DMS53 treated with DMSO at 0.1 percent for 48 hours (cell line): ENCODE results near the gene PRKCZ.

Experiments
- DNase-seq: peaks from one replicate; lab custom pipeline; 2025; ENCODE audit not compliant: unreplicated experiment; lab: John Stamatoyannopoulos, UW

Gene PRKCZ

DNA sequence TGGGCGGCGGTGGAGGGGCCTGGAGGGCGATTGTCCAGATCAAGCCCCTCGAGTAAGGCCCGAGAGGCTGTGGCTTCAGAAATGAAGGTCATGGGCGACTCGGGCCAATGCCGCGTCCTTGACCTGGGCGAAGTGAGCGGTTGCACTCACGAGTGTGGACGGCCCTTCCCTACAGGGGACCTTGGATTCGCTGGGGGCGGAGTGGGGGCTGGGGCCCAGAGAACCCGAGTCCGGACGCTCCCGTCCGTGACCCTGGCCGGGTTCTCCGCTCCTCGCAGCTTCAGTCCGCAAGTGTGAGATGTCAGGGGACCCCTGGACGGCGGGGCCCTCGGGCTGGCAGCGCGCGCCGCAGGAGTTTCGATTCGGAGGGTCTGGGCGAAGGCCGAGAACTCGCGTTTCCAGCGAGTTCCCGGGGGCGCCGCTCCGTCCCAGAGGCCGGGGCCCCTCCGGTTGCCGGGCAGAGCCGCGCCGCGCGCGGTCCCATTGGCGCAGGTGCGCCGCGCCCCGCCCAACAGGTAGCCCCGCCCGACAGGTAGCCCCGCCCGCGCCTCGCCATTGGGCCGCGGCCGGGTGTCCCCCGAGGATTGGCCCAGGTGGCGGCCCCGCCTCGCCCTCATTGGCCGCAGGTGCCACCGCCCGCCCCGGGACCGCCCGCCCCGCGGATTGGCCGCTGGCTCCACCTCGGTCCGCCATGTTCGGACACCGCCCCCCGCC lies at the start of gene PRKCZ:
Gene PRKCZ, plus strand, starts transcription at position 694 of the 714 bp plus-strand sequence. CDS start 220 bp downstream, outside the sequence.
- peak; percentile 87 for DNase-seq

DNA sequence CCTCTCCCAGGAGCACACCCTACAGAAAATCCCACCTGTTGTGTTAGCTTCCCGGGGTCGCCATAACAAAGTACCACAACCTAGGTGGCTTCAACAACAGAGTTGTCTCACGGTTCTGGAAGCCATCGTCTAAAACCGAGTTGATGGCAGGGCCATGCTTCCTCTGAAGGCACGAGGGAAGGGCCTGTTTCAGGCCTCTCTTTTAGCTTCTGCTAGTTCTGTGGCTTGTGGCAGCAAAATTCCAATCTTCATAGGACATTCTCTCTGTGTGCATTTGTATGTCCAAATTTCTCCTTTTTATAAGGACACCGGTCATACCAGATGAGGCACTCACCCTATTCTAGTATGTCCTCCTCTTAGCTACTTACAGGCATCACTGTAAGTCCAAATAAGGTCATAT lies 49.8 kb upstream of the PRKCZ start:
- DNase-seq = no peak

DNA sequence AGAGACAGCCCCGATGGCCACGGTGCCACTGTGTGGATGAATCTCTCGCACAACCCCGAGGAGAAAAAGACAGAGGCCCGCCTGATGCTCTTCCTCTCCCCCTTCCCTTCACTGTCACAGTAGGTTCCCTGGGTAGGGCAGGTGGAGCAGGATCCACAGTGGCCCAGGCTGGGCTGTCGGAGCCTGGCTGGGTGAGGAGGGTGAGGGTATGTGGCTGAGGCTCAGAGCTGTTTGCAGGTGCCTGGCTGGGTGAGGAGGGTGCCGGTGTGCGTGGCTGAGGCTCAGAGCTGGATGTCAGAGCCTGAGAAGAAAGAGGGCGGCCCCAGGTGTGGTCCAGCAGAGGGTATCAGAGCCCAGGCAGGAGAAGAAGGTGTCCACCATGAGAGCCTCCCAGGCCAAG lies 49.4 kb upstream of the PRKCZ start:
- no peak for DNase-seq

DNA sequence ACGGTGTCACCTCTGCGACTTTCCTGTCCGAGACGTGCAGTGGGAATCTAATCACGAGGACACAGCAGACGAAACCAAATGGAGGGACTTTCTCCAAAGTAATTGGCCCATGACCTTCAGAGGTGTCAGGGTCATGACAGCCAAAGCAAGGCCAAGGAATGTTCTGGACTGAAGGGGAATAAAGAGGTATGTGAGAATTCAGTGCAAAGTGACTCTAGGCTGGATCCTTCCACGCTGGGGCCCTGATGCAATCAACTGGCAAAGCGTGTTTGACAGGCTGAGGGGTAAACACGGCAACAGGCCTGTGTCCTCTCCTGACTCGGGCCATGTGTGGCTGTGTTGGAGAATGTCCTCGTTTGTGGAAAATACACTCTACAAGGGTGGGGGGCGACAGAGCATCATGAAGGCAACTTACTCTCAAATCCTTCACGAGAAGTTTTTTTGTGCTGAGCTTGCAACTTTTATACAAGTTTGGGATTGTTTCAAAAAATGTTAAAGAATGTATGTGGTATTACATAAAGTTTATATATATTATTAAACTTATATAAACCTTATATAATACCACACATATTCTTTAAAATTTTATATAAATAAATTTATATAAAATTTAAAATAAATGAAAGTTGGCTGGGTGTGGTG lies 48.3 kb upstream of the PRKCZ start:
- no peak for DNase-seq

DNA sequence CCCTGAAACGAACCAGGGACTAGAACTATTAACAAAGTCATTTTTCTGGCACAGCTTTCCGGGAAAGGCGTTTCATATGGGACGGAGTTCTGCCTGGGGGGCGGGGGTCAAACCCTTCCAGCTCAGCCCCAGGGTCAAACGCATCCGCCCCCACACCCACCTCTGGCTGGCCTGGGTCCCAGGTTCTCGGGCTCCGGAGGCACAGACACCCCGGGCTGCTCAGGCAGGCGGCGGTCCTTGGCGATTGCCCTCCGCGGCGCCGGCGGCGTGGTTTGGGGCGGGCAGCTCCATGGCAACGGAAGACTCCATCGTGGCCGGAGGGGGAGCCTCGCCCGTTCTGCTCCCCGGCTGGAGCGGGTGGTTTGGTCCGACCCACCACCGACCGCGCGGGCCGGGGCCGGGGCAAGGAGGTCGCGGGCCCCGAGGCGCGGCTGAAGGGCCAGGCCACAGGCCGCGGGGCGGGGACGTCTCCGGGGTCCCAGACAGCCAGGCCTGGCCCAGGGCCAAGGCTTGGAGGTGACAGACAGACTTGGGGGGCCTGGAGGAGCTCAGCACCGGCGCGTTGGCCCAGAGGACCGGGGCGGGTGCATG lies 46.6 kb upstream of the PRKCZ start, which contains the start of gene CFAP74:
Gene CFAP74, minus strand, starts transcription at position 246 of the 591 bp plus-strand sequence. CDS start 12,830 bp downstream, outside the sequence.
- DNase-seq = no peak

DNA sequence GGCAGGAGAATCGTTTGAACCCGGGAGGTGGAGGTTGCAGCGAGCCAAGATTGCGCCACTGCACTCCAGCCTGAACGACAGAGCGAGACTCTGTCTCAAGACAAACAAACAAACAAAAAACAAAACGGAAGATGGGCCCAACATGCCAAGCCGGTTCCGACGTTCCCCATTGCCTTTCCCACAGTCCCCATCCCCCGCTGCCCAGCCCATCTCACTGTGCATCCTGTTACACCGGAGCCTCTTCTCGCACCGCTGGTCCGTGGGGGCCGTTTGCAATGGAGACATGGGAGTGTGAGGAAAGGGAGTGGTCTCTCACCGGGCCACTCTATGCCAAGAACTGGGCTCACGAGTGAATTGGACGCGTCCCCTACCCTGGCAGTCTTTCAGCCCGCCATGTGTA lies 45.4 kb upstream of the PRKCZ start:
- DNase-seq = no peak

DNA sequence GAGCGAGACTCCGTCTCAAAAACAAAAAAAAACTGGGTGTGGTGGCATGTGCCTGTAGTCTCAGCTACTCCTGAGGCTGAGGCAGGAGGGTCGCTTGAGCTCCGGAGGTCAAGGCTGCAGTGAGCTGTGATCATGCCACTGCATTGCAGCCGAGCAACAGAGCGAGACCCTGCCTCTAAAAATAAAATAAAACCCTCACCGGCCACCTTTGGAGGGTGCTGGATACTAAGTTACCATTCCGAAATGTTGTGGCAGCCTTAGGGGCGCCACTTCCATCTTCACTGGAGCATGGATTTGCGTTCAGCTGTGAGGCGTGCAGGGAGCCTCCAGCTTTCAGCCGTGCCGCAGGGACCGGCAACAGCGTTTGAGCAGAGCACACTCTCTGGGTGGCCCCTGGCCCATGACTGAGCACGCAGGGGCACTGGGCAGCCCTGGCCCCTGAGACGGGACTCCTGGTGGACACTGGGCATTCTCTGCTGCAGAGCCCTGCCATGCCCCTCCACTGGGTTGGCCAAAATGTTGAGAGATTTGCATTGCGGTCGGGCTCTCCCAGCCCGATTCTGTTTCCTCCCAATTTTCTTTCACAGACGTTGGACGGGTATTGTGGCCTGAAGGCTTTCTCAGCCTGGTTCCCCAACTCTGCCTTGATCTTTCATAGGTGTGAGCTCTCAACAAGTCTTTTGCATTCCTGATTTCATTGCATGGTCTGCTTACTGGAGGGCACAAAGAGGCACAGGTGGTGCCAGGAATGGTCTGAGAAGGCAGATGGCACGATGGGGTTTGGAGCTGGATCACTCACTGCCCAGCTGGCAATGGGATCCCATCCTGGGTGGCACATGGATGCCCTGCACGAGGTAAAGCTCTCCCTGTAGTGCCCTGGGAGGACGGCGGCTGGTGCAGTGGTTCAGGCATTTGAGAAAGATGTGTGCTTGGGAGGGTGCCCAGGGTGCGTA lies 40.8 kb upstream of the PRKCZ start:
- DNase-seq = no peak

DNA sequence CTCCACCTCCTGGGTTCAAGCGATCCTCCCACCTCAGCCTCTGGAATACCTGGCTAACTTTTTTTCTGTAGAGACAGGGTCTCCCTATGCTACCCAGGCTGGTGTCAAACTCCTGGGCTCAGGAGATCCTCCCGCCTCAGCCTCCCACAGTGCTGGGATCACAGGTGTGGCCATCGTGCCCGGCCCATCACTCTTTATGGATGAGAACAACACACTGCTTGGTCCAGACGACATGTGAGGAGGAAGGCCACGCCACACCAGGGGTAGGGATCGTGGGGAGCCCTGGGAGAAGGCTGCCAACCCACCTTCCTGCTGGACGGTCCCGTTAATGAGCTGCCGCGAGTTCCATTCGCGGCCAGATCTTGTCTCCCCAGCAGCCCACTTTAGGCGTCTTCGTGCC lies 36.0 kb upstream of the PRKCZ start:
- no peak for DNase-seq

DNA sequence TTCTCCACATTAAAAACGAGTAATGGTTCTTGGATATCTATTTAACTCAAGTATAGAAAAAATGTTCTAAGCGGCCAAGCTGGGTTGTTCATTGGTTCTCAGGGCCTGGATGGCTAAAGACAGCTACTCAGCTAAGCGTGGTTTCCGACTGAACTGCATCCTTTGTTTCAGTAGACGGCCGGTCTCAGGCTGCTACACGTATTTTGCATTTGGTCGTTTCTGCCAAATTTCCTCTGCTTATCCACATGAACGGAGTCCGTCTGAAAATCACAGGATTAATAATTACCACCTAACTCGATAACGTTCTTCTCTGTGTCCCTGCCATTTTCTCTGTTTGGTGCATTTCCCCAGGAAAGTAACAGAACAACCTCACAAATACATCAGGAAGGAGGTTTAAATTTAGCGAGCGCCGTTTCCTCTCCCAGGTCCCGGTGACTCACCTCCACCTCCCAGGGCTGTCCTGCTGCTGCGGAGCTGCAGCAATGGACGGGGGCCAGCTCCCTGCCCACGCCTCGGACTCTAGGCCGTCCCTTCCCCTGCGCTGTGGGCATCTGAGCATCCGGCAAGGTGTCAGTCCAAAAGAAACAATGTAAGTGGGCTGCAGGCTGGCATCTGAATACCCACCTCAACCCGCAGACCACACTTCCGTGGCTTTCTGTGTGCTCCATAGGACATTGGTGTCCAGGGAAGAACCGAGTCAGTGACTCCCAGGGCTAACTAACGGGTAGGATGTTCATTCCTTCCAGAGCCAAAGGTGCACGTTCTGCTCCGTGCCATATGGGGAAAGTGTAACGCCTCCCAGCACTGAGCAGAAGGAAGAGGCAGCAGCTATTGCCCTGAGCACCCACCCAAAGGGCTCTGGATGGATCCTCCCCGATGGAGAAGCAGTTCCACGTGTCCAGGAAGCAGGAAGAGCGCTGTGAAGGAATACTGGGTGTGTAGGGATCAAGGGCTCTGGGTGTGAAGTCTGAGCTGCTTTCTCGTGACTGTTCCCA lies 35.2 kb upstream of the PRKCZ start:
- no peak for DNase-seq

DNA sequence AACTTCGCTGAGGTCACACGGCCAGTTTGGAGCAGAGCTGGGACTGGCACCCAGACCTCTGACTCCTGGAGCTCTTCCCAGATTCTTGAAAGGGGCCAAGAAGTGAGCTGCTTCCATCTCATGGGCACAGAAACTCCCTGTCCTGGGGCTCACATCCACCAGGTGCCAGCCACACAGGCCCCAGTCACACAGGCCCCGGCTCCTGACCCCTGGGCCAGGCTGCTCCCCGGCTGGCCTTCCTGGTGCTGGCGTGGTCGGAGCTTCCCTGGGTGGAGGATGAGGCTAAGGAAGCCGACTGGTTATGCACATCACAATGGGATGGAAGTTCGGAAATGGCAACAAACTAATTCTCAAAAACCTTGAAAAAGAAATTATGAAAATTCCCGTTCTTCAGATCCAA lies 34.1 kb upstream of the PRKCZ start:
- no peak for DNase-seq

DNA sequence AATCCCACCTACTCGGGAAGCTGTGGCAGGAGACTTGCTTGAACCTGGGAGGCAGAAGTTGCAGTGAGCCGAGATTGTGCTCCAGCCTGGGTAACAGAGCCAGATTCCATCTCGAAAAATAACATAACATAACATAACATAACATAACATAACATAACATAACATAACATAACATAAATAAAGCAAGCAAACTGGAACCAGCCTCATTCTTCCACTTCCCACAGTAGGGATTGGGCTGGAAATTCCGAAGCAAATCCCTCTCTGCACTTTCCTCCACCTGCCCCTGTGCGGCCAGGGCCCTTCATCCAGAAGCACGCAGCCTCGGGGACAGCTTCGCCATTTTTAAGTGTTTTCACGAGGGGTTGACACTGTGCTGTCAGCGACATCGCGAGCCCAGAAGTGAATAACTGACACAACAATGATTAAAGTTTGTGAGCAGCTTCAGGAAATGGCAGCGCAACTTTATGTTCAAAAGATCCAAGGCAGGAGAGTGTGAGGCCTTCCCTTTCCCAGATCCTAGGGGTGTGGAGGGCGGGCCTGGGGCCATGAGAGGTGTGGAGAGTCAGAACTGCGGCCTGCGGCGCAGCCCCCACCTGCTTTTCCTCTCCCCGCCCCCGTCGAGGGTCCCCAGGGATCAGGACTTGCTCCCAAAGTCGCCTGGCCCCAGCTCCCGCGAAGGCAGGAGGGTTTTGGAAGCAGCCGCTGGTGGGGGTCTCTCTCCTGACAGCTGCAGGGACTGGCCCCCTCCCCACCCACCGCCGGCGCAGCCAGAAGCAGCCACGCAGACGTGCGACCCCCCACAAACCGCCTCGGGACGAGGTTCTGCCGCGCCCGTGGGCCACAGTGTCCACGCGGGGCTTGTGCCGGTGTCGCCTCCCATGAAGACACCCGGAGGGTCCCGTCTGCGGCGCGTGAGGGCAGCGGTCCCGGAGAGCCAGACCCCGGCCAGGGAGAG lies 31.7 kb upstream of the PRKCZ start:
- DNase-seq = no peak

DNA sequence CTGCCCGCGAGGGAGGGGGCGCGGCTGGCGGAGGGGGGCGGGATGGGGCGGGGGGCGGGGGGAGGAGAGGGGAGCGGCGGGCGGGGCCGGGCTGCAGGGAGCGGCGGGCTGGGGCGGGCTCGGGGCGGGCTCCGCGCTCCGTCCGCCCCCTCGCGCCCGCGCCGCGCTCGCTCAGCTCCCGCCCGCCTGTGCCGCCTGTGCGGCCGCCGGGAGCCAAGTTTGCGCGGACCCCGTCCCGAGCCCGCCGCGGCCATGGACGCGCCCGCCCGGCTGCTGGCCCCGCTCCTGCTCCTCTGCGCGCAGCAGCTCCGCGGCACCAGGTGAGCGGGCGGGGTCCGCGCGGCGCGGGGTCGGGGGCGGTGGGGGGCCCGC lies 31.1 kb upstream of the PRKCZ start, which contains the start of gene GABRD:
Gene GABRD, plus strand, starts transcription at position 174 of the 372 bp plus-strand sequence. Its CDS starts 79 bp downstream, at position 253.
- no peak for DNase-seq

DNA sequence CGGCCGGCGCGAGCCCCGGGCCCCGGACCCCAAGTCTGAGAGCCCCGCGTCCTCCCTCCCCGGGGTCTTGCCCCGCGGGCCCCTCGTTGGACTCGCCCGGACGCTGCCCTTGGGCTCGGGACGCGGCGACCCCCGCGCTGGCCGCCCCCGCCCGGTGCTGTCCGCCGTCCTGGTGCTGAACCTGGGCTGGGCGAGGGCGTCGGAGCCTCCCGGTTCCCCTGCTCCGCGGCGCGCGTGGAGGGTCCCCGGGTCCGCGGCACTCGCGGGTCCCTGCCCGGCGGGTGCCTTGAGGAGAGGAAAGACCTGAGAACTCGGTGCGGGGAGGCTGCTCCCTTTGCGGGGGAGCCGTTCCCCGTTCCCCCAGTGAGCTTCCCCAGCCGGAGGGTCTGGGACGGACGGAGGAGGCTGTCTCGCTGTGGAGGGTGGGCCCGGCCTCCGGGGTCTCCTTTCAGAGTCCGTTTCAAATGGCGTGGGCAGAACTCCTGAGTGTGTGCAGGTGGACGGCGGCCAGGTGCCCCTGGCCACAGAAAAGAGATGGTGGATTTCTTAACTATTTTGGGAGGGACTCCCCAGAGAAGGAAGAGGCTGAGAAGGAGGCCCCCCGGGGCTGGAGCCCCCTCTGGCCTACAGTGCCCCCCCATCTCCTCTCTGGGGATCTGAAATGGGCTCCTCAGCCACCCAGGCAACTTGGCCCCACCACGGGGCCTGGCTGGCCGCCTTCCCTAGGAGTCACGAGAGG lies 30.5 kb upstream of the PRKCZ start:
- DNase-seq = no peak

DNA sequence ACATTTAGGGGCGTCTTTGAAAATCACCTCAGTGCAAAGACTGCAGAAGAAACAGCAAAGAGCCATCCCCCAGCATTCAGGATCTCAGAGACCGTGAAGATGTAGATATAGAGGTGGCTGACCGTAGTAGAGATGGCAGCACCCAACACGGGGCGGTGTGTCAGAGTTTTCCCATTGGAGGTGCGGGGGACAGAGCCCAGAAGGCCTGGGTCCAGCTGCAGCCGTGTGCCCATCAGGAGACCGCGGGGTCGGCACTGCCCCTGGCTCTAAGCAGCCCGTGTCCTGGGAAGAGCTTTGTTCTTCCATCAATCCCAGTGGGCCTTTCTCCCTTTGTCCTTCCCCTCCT lies 29.9 kb upstream of the PRKCZ start:
- no peak for DNase-seq

DNA sequence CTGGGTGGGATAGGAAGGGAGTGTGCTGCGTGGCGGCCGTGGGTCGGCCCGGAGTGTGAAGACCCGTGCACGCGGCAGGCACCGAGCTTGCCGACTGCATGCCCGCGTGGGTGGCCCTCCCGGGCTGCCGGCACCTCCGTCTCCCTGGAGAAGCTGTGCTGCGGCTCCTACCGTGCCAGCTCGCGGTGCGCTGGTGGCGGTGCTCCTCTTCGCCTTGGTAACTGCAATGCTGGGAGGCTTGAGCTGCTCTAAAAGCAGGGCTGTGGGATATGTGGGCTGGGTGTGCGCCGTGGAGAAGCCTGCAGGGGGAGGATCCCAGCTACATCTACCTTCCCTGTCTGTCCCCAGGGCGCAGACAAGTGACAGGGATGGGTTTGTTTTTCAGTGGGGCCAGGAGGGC lies 28.7 kb upstream of the PRKCZ start:
- DNase-seq = no peak

DNA sequence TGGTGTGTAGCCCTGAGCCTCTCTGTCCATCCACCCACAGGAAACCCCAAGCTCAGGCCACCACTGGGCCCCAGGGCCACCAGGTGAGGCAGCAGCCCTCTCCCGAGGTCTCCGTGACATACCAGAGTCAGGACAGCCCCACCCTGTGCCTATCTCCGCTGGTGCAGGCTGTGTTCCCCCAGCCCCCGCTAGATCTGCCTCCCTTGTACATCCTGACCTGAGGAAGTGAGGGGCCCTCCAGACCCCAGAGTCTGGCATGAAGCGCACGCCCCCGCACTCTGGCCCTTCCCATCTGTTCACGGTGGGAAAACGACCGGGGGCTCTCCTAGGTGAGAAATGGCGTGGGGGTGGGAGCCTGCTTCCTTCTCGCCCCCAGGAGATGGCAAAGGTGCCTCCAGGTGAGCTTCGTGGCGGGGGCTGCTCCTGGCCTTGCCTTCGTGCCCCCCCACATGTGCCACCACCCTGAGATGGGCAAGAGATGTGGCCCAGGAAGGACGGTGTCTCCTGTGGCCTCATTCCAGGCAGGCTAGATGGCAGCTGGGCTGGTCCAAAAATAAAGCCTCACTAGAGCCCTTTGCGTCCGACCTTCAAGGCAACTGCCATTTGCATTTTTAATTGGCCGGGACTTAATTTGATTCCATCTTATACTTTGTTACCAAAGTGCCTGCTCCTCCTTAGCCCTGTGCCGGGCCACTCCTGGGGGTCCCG lies 28.0 kb upstream of the PRKCZ start:
- no peak for DNase-seq

DNA sequence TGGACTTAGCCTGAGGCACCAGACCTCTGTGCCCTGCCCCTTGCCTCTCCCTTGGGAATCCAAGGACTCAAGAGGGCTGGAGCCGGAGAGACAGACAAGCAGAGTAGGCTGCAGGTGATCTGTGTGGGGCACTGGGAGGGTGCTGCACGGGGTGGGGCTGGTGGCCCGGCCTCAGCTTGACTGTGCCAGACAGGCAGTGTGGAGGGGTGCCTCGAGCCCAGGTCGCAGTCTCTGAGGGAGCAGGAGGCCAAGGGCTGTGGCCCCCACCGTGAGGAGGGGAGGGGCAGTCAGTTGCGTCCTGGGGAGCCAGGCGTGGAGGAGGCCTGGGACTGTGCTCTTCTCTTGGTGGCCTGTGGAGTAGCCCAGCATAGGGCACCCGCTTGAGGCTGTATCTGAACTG lies 27.0 kb upstream of the PRKCZ start:
- DNase-seq = no peak

DNA sequence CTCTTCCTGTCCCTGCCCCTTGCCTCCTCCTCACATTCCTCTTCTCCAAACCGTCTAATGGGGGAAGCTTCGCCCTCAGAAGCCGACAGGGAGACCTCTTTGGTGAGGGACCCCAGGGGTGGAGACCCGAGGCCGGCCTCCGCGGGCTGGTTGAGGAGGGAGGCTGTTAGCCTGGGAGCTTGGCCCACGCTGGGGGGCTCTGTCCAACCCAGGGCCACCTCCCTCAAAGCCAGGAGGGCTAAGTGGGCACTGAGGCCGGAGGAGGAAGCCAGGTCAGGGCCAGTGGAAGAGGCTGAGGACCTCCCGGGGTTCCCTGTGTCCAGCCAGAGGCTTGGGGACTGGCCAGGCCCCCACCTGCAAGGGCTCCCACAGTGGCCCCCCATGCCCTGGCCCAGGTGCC lies 25.8 kb upstream of the PRKCZ start:
- DNase-seq = no peak
